GM23248 (cell line): Measurements from ENCODE around the gene C22orf23. TPM values are rescaled to one million over a fixed set of nuclear protein-coding genes. Genes with fewer than 3 reads are reported as not detected.
A peak's percentile ranks its signal among the peaks of the same experiment; 100 is the strongest.

ENCODE experiments used
- DNase-seq: peaks from one replicate; pipeline ENCODE4 v3.0.0-alpha.2; 2015
- H2AFZ ChIP-seq: fragments of 200-600 bp; sonication (generic); 2 replicates; pipeline ENCODE4 v1.6.1; 2016; ENCODE audit warnings: antibody characterized with exemption
- H3F3A ChIP-seq: fragments of 200-600 bp; sonication (generic); 2 replicates; pipeline ENCODE4 v1.6.1; 2016; ENCODE audit warnings: mild to moderate bottlenecking, antibody characterized with exemption, mixed run types; ENCODE audit not compliant: insufficient read depth
- H3K27ac ChIP-seq: fragments of 200-600 bp; sonication (generic); 2 replicates; pipeline ENCODE4 v1.5.1; 2016; ENCODE audit warnings: mild to moderate bottlenecking
- H3K27me3 ChIP-seq: fragments of 200-600 bp; sonication (generic); replicated peaks from 2 replicates; pipeline ENCODE4 v1.6.1; 2016; ENCODE audit warnings: mild to moderate bottlenecking; ENCODE audit not compliant: insufficient read depth
- H3K36me3 ChIP-seq: fragments of 200-600 bp; sonication (generic); 2 replicates; pipeline ENCODE4 v1.6.1; 2016; ENCODE audit warnings: low read depth, mild to moderate bottlenecking
- H3K4me1 ChIP-seq: fragments of 200-600 bp; sonication (generic); 2 replicates; pipeline ENCODE4 v1.6.1; 2016; ENCODE audit warnings: mild to moderate bottlenecking; ENCODE audit not compliant: insufficient read depth
- H3K4me2 ChIP-seq: fragments of 200-600 bp; sonication (generic); one replicate; pipeline ENCODE4 v1.6.1; 2016; ENCODE audit warnings: mild to moderate bottlenecking; ENCODE audit not compliant: unreplicated experiment
- H3K4me3 ChIP-seq: fragments of 200-600 bp; sonication (generic); 2 replicates; pipeline ENCODE4 v1.5.1; 2016; ENCODE audit warnings: mild to moderate bottlenecking
- H3K79me2 ChIP-seq: fragments of 200-600 bp; sonication (generic); 2 replicates; pipeline ENCODE4 v1.6.1; 2016; ENCODE audit warnings: mild to moderate bottlenecking; ENCODE audit not compliant: insufficient read depth
- H3K9ac ChIP-seq: fragments of 200-600 bp; sonication (generic); 2 replicates; pipeline ENCODE4 v1.6.1; 2016; ENCODE audit warnings: mild to moderate bottlenecking
- H3K9me2 ChIP-seq: fragments of 200-600 bp; sonication (generic); 2 replicates; pipeline ENCODE4 v1.6.1; 2016; ENCODE audit warnings: mixed run types, mild to moderate bottlenecking, moderate library complexity; ENCODE audit not compliant: insufficient read depth
- H3K9me3 ChIP-seq: fragments of 200-600 bp; sonication (generic); one replicate; pipeline ENCODE4 v1.6.1; 2017; ENCODE audit warnings: low read depth
- H4K20me1 ChIP-seq: fragments of 200-600 bp; sonication (generic); 2 replicates; pipeline ENCODE4 v1.6.0; 2016; ENCODE audit not compliant: insufficient read depth
- EZH2 ChIP-seq: fragments of 200-600 bp; sonication (generic); IDR thresholded peaks from 2 replicates; pipeline ENCODE4 v1.6.1; 2018; ENCODE audit warnings: antibody characterized with exemption, mild to moderate bottlenecking; ENCODE audit not compliant: insufficient read depth, poor library complexity, severe bottlenecking
- EZH2phosphoT487 ChIP-seq: fragments of 200-600 bp; sonication (generic); IDR thresholded peaks from 2 replicates; pipeline ENCODE4 v1.6.1; 2018; ENCODE audit warnings: antibody characterized with exemption, moderate library complexity, mild to moderate bottlenecking, low read depth; ENCODE audit not compliant: insufficient read depth
- WGBS, 2 experiments: methylation state at CpG; one replicate each; pipeline ENCODE4 v1.1.6; 2015 to 2017; ENCODE audit warnings: low lambda C conversion rate in 2 of 2, low coverage in 1 of 2; ENCODE audit errors: missing lambda C conversion rate in 2 of 2; 5-methylcytosine and 5-hydroxymethylcytosine counted together
- in situ Hi-C: fragments of 300-500 bp; cut with MboI; formaldehyde crosslinking; loops from 2 replicates; pipeline ENCODE4 v1.15.0; 2020
- polyA plus RNA-seq: library from polyadenylated mRNA; unstranded; fragments of >200 nt; fragmentation: Nextera tagmentation; extraction: Ambion mirVana; gene quantifications from 2 replicates; pipeline ENCODE4 v1.2.1, GENCODE V29; 2016
- total RNA-seq: library from RNA; depleted of rRNA; stranded (reverse); fragments of >200 nt; shearing (Covaris generic); gene quantifications from 2 replicates; pipeline ENCODE4 v1.2.3, GENCODE V29; 2014

The C22orf23 gene
- total and polyA plus RNA-seq, 2 experiments from 2014 or later: 0.22 to 1.1 TPM

- H3K9ac ChIP-seq: no peak overlapping the region
- no peak overlapping the region for H3K27ac ChIP-seq
- WGBS, 2 experiments: 62 to 64% methylated on average over 6 of the region's 6 CpGs
- no peaks in the 10 kb centered on the region for H3F3A ChIP-seq
- TF ChIP-seq EZH2 (no peak), EZH2phosphoT487 (no peak)
- no peaks in the 10 kb centered on the region for H3K27me3 ChIP-seq
- H3K4me3 ChIP-seq: no peak overlapping the region
- H2AFZ ChIP-seq: no peak overlapping the region
- in situ Hi-C loops: no loop called here
- H3K4me1 ChIP-seq: no peaks in the 10 kb centered on the region
- peak; percentile 9 for DNase-seq
- no peaks in the 10 kb centered on the region for H3K79me2 ChIP-seq
- no peaks in the 10 kb centered on the region for H3K36me3 ChIP-seq
- no peaks in the 10 kb centered on the region for H3K9me2 ChIP-seq
- no peaks in the 10 kb centered on the region for H3K9me3 ChIP-seq
- no peak overlapping the region for H3K4me2 ChIP-seq
- no peaks in the 10 kb centered on the region for H4K20me1 ChIP-seq
Measured at GRCh38 chr22:37991731-37992442, 38.5 kb upstream of the C22orf23 start.

DNA sequence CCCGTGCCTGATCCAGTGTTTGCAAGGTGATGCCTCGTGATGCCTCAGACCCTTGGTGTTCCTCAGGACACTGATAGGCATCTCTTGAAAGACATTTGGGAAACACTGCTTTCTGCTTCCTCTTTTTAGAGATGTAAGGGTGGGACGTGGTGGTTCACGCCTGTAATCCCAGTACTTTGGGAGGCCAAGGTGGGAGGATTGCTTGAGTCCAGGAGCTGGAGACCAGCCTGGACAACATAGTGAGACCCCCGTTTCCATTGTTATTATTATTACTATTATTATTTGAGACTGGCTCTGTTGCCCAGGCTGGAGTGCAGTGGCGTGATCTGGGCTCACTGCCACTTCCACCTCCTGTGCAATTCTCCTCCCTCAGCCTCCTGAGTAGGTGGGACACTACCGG, 37.5 kb upstream of the C22orf23 start:
- Histone ChIP-seq H3K27me3 (no peaks in the 10 kb centered on the region), H3K36me3 (no peaks in the 10 kb centered on the region), H2AFZ (no peak overlapping the region), H3K9me2 (no peaks in the 10 kb centered on the region), H3K4me2 (no peak overlapping the region), H3K9me3 (no peaks in the 10 kb centered on the region), H3K79me2 (no peaks in the 10 kb centered on the region), H3K27ac (no peak overlapping the region), H3K4me3 (no peak overlapping the region), H3K4me1 (no peaks in the 10 kb centered on the region), H3K9ac (no peak overlapping the region), H3F3A (no peaks in the 10 kb centered on the region), H4K20me1 (no peaks in the 10 kb centered on the region)
- no peak for DNase-seq
- 67 to 81% methylated on average over 7 of the region's 7 CpGs for WGBS, 2 experiments
- no peak for TF ChIP-seq EZH2phosphoT487
- TF ChIP-seq EZH2: no peak
- in situ Hi-C loops: no loop called here

- no peak for TF ChIP-seq EZH2
- TF ChIP-seq EZH2phosphoT487: no peak
- Histone ChIP-seq H3K4me1 (no peaks in the 10 kb centered on the region), H3K4me3 (no peak overlapping the region), H3K27me3 (no peaks in the 10 kb centered on the region), H4K20me1 (no peaks in the 10 kb centered on the region), H3K9me2 (no peaks in the 10 kb centered on the region), H3K27ac (no peak overlapping the region), H3K4me2 (no peak overlapping the region), H3K36me3 (no peaks in the 10 kb centered on the region), H3K9ac (no peak overlapping the region), H3F3A (no peaks in the 10 kb centered on the region), H3K79me2 (no peaks in the 10 kb centered on the region), H3K9me3 (no peaks in the 10 kb centered on the region), H2AFZ (no peak overlapping the region)
- DNase-seq: no peak
- 65 to 73% methylated on average over 5 of the region's 5 CpGs for WGBS, 2 experiments
- in situ Hi-C loops: no loop called here
Measured at GRCh38 chr22:37990301-37990700, 36.9 kb upstream of the C22orf23 start.

DNA sequence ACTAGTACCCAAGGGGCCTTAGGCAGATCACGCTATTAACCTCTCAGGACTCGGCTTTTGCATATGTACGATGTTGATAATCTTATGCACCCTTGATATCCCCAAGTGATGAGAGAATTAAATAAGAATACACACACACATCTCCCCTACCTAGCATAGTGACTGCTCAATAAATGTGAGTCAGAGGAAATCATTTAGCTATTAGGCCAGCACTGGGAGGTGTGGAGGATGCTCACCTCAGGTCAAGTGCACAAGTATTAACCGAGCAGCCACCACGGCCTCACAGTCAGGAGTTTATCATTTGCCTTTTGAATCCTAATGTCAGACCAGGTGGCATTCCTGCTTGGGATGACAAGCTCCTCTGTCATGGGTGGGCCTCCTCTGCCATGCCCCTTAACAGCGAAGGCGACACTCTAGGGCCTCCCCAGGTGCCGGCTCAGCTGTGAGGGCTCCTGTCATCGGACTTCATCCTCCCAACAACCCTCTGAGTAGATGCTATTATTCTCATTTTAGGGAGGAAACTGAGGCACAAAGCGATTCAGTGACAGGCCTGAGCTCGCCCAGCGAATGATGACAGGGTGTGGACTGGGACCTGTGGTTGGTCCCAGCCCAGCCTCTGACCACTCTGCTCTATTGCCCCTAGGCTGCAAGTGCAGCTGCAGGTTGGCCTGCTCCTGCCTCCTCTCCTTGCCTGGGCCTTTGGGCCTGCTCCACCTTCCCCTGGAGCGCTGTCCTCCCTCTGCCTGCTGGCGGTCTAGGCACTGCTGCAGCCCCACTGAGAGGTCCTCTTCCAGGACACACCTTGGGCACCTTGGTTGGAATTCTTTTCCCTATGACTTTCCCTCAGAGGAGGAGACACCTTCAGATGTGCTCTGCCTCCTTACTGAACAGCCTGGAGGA, 36.0 kb upstream of the C22orf23 start:
- TF ChIP-seq EZH2 (no peak), EZH2phosphoT487 (no peak)
- 92 to 94% methylated on average over 14 of the region's 14 CpGs for WGBS, 2 experiments
- Histone ChIP-seq H4K20me1 (no peaks in the 10 kb centered on the region), H3K36me3 (no peaks in the 10 kb centered on the region), H3K79me2 (no peaks in the 10 kb centered on the region), H3K9ac (no peak overlapping the region), H3F3A (no peaks in the 10 kb centered on the region), H3K9me2 (no peaks in the 10 kb centered on the region), H3K4me1 (no peaks in the 10 kb centered on the region), H3K27ac (no peak overlapping the region), H3K27me3 (no peaks in the 10 kb centered on the region), H3K4me3 (no peak overlapping the region), H3K4me2 (no peak overlapping the region), H3K9me3 (no peaks in the 10 kb centered on the region), H2AFZ (no peak overlapping the region)
- in situ Hi-C loops: no loop called here
- DNase-seq: no peak
